VCaP (cell line): ENCODE results near the gene KIAA0319L.
A peak's percentile ranks its signal among the peaks of the same experiment; 100 is the strongest.

Experiments
- H3K27ac ChIP-seq: fragments of 450-650 bp; 2 replicates; pipeline ENCODE4 v1.5.1; 2017
- TF ChIP-seq, protein P1 (sequence below): fragments of 450-650 bp; conservative IDR thresholded peaks from 2 replicates; pipeline ENCODE4 v1.5.1; 2017; ENCODE audit warnings: mild to moderate bottlenecking, moderate library complexity

The KIAA0319L gene

DNA sequence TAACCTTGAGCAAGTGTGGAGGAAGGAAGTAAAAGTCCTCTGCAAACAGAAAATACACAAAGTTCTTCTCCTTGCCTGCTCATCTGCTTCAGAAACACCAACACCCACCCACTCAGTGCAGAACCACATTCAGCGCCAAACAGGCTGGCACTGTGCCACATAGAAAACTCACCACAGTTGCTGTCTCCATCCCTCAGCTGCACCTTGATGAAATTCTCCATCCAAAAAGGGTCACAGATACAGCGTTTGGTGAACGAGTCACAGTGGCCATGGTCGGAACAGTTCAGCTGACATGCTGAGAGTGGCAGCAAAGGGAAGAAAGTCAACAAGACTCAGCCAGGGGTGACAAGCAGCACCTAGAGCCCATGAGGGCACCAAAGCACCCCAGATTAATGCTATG is 114.5 kb downstream of the KIAA0319L start:
- peak overlapping the region; percentile 67 for H3K27ac ChIP-seq
- TF ChIP-seq, protein P1, sequence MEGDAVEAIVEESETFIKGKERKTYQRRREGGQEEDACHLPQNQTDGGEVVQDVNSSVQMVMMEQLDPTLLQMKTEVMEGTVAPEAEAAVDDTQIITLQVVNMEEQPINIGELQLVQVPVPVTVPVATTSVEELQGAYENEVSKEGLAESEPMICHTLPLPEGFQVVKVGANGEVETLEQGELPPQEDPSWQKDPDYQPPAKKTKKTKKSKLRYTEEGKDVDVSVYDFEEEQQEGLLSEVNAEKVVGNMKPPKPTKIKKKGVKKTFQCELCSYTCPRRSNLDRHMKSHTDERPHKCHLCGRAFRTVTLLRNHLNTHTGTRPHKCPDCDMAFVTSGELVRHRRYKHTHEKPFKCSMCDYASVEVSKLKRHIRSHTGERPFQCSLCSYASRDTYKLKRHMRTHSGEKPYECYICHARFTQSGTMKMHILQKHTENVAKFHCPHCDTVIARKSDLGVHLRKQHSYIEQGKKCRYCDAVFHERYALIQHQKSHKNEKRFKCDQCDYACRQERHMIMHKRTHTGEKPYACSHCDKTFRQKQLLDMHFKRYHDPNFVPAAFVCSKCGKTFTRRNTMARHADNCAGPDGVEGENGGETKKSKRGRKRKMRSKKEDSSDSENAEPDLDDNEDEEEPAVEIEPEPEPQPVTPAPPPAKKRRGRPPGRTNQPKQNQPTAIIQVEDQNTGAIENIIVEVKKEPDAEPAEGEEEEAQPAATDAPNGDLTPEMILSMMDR: no peak; the same call in 1 of the 2 replicates

DNA sequence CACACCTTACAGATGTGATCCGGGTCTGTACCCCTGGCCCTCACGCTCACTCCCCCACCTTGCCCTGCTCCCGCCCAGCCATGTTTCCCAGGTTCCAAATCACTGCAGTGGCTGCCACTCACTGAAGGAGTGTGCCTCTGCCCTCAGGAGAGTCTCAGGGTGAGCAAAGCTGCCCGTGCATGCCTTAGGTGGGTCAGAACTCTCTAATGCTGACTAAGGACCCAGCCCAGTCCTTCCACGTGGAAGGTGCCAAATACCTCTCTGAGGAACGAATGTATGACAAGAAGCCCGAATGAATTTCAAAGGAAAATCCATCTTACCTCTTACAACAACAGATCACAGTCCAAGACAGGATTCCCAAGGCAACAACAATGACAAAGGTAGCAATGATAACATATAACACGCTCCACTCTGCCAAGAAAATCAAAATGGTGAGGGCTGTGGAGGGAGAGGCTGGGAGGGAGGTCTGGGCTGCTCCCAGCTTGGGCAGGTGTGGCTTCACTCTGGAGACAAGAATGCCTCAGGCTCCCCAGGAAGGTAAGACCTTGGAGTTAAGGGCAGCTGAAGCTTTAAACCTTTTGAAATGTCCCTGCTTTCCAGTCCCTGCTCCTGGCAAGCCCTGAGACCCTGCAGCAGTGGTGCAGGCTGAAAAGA is 115.2 kb downstream of the KIAA0319L start:
- TF ChIP-seq, protein P1: no peak
- H3K27ac ChIP-seq: peak overlapping the region; percentile 67

DNA sequence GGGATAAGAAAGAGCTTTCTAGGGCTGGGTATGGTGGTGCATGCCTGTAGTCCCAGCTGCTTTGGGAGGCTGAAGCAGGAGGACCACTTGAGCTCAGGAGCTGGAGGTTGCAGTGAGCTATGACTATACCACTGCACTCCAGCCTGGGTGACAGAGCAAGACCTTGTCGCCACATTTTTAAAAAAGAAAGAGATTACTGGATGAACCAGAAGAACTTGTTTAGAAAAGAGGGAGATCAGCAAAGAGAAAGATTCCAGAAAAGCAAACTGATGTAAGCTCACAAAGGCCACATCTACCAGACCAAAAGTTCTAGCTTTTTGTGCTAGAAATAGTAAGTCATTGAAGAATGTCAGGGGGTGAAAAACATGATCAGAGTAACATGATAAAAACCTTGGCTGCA is 117.6 kb downstream of the KIAA0319L start:
- TF ChIP-seq, protein P1: no peak
- H3K27ac ChIP-seq: peak overlapping the region; percentile 67

DNA sequence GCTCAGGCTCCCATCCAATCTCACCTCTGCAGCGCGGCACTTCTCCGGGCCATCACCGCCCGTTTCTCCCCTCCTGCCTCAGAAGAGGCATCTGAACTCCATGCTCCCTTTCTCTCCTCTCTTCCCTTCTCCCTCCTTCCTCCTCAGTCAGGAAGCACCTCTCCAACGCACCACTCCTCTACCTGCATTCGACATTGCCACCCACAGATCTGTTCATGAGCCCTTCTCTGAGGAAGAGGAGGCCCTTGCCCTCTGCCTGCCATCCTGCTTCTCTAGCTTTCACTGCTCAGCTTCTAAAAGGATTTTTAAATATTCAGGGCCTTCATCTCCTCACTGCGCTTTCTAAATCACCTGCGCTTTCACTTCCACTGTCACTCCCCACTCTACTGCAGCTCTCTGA is 120.0 kb downstream of the KIAA0319L start:
- H3K27ac ChIP-seq: no peak overlapping the region
- TF ChIP-seq, protein P1: no peak

DNA sequence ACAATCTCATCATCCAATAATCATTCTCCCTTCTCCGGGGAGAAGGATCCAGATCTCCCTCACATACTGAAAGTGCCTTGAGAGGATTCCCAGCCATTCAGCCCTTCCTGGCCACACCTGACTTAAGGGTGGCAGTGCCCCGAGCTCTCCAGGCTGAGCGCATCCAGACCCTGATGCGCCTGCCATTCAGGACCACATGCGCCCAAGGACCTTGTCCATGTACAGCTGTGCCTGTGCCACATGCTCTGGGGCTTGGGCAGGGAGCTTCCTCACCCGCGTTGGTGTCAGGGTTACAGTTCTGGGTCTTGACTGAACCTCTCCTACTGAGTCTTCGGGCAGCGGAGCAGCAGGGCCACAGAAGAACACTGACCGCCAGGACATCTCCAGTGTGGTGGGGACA is 121.1 kb downstream of the KIAA0319L start:
- no peak overlapping the region for H3K27ac ChIP-seq
- TF ChIP-seq, protein P1: no peak

DNA sequence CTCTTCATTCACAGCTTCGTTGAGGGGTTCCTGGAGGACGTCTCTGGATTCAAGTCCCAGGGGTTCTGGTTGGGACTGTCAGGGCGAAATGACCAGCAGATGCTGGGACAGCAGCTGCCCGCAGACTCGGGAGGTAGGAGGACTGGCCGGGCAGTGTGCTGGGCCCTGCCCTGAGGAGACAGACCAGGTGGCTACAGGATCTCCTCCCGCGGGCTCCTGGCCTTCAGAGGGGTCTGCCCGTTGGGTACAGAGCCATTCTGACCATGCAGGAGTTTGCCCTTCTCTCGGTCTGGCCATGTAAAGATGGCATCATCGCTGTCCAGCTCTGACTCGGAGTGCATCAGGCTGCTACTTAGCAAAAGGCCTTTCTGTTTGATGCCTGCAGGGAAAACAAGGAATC is 122.5 kb downstream of the KIAA0319L start:
- H3K27ac ChIP-seq: no peak overlapping the region

DNA sequence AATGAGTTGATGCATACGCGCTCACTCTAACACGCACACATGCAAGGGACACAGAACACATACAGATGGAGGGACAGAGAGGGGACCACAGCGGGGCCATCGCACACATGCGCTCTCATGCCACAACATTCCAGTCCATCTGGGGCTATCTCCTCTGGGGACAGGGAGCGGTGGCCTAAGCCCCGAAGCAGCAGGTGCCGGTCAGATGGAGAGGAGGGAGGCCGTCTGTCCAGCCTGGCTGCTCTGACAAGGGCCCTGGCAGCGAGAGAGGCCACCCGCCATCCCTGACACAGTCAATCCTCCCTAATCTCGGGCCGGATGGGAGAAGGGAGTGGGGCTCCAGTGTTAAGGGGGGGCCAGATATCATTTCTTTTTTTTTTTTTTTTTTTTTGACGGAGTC is 123.5 kb downstream of the KIAA0319L start:
- H3K27ac ChIP-seq: no peak overlapping the region

More for the DNA sequence above, 122.5 kb downstream of the KIAA0319L start:
- TF ChIP-seq, protein P1: no peak

More for the DNA sequence above, 123.5 kb downstream of the KIAA0319L start:
- TF ChIP-seq, protein P1: no peak
